DMS53 treated with DMSO at 0.1 percent for 48 hours (cell line): ENCODE data around the gene PKP3.
"Not testable (repeated sequence)": the region's sequence is repeated elsewhere in the genome, so short reads cannot be mapped to it uniquely, and the experiment has no call there.

Experiments
- DNase-seq: peaks from one replicate; lab custom pipeline; 2025; ENCODE audit not compliant: unreplicated experiment; lab: John Stamatoyannopoulos, UW

Gene PKP3

GRCh38 chr11:377883-378500 is 16.0 kb upstream of the PKP3 start:
- no peak for DNase-seq

GRCh38 chr11:379205-380094 is 14.6 kb upstream of the PKP3 start:
- no peak for DNase-seq

GRCh38 chr11:380095-380480 is 13.9 kb upstream of the PKP3 start:
- DNase-seq, result no peak

GRCh38 chr11:380491-380890 is 13.5 kb upstream of the PKP3 start:
- no peak for DNase-seq

- no peak for DNase-seq
These were observed 13.0 kb upstream of the PKP3 start for GRCh38 chr11:380996-381395.

GRCh38 chr11:381501-382072 is 12.4 kb upstream of the PKP3 start:
- no peak for DNase-seq

- DNase-seq, result no peak
These were observed 11.9 kb upstream of the PKP3 start for GRCh38 chr11:382081-382629.

GRCh38 chr11:383431-383830 is 10.6 kb upstream of the PKP3 start:
- DNase-seq, result no peak

- DNase-seq, result no peak
These were observed 9.5 kb upstream of the PKP3 start for GRCh38 chr11:384511-384910.

GRCh38 chr11:385594-386351 is 8.2 kb upstream of the PKP3 start:
- no peak for DNase-seq

GRCh38 chr11:386483-386882 is 7.5 kb upstream of the PKP3 start:
- no peak for DNase-seq

- DNase-seq, result no peak
These were observed 6.7 kb upstream of the PKP3 start for GRCh38 chr11:387193-387793.

- not testable (repeated sequence) for DNase-seq
These were observed 4.6 kb upstream of the PKP3 start for GRCh38 chr11:389369-389768.

GRCh38 chr11:390175-390574 is 3.8 kb upstream of the PKP3 start:
- DNase-seq, result peak; percentile 74

- DNase-seq, result no peak
These were observed 2.6 kb upstream of the PKP3 start for GRCh38 chr11:391117-392017.

GRCh38 chr11:392102-392777 is 1.8 kb upstream of the PKP3 start:
- DNase-seq, result no peak

GRCh38 chr11:393219-394033 is 583 bp upstream of the PKP3 start:
- no peak for DNase-seq

- no peak for DNase-seq
These were observed 1.0 kb downstream of the PKP3 start for GRCh38 chr11:394858-395655.
